GM18505 (cell line): Measurements from ENCODE around the gene VAMP5.
"Not testable (repeated sequence)": the region's sequence is repeated elsewhere in the genome, so short reads cannot be mapped to it uniquely, and the experiment has no call there.

ENCODE experiments used
- ATAC-seq: cut with Tn5 transposase; IDR thresholded peaks from one replicate; pipeline ENCODE4 v1.9.1; 2021; ENCODE audit not compliant: unreplicated experiment
- POLR2A ChIP-seq: IDR thresholded peaks from 4 replicates; pipeline ENCODE4 v1.6.1; 2011; ENCODE audit warnings: borderline replicate concordance; ENCODE audit not compliant: insufficient read depth, insufficient read length; ENCODE audit errors: extremely low read depth

VAMP5 gene

GRCh38 chr2:85596486-85597143, 12.4 kb downstream of the VAMP5 start:
- no peak for ATAC-seq

GRCh38 chr2:85597241-85597640, 13.0 kb downstream of the VAMP5 start:
- TF ChIP-seq POLR2A = no peak
- ATAC-seq = no peak

More at GRCh38 chr2:85596486-85597143, 12.4 kb downstream of the VAMP5 start:
- TF ChIP-seq POLR2A = no peak

GRCh38 chr2:85598594-85599340, 14.5 kb downstream of the VAMP5 start:
- TF ChIP-seq POLR2A = no peak
- ATAC-seq = no peak

- ATAC-seq = no peak
- no peak for TF ChIP-seq POLR2A
These were observed 15.4 kb downstream of the VAMP5 start for GRCh38 chr2:85599468-85600234.

- no peak for TF ChIP-seq POLR2A
- ATAC-seq = no peak
These were observed 16.0 kb downstream of the VAMP5 start for GRCh38 chr2:85600235-85600575.

GRCh38 chr2:85600951-85601770, 16.9 kb downstream of the VAMP5 start:
- no peak for TF ChIP-seq POLR2A
- ATAC-seq = no peak

GRCh38 chr2:85601771-85602475, 17.7 kb downstream of the VAMP5 start:
- ATAC-seq = peak; percentile 43
- no peak for TF ChIP-seq POLR2A

GRCh38 chr2:85602476-85603234, 18.4 kb downstream of the VAMP5 start, which contains the start of gene TMEM150A:
Gene TMEM150A, minus strand, starts transcription at chr2:85602698. Its CDS starts 750 bp downstream, at chr2:85601948.
- TF ChIP-seq POLR2A = peak; percentile 71
- peak; percentile 95 for ATAC-seq

GRCh38 chr2:85604133-85604444, 19.9 kb downstream of the VAMP5 start:
- ATAC-seq = not testable (repeated sequence)

GRCh38 chr2:85604568-85605339, 20.5 kb downstream of the VAMP5 start:
- no peak for TF ChIP-seq POLR2A
- ATAC-seq = no peak

GRCh38 chr2:85605406-85606115, 21.3 kb downstream of the VAMP5 start:
- no peak for ATAC-seq
- no peak for TF ChIP-seq POLR2A
